Measurements from ENCODE around the gene DPP10. TPM values are rescaled to one million over a fixed set of nuclear protein-coding genes. Genes with fewer than 3 reads are reported as not detected.

Gene DPP10
- total RNA-seq, 1 experiment from 2014 or later = not detected

DNA sequence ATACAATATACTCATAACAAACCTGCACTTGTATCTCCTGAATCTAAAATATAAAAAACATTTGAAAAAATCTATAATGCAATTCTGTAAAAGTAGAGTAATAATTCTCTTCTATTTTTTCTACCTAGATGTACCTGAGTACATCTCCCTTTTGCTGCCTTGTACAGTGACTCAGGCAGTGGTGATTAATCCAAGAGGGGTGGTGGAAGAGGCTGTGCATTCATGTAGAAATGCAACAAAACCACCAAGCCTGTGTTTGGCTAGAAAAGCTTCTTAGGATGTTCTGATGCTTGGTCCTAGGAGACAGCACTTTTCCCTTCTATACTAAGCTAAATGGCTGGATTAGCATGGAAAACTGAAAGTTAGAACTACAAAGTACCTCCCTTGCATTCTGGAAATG is 245.8 kb downstream of the DPP10 start:
- Histone ChIP-seq H3K4me2 (ENCODE audit: low read length) (no peak overlapping the region), H3K27me3 (ENCODE audit: low read length) (no peaks in the 10 kb centered on the region), H4K20me1 (ENCODE audit: low read length) (no peaks in the 10 kb centered on the region), H3K79me2 (ENCODE audit: low read length) (no peaks in the 10 kb centered on the region), H3K9me3 (ENCODE audit: low read length) (no peaks in the 10 kb centered on the region), H2AFZ (ENCODE audit: low read length) (no peak overlapping the region), H3F3A (ENCODE audit: low read length, unreplicated experiment) (no peaks in the 10 kb centered on the region), H3K27ac (ENCODE audit: low read length) (no peak overlapping the region), H3K9me2 (replicated peaks; ENCODE audit: low read length) (no peaks in the 10 kb centered on the region), H3K36me3 (ENCODE audit: low read depth, low read length) (no peaks in the 10 kb centered on the region), H3K9ac (ENCODE audit: low read length) (no peak overlapping the region), H3K4me1 (ENCODE audit: insufficient read depth, low read length) (no peaks in the 10 kb centered on the region), H3K4me3 (ENCODE audit: low read length) (no peak overlapping the region)
- ATAC-seq = no peak
- no peak for DNase-seq
- intact Hi-C loops (cut with micrococcal nuclease) = no loop called here
- CTCF ChIA-PET = no interaction called here
- TF ChIP-seq, protein P1, sequence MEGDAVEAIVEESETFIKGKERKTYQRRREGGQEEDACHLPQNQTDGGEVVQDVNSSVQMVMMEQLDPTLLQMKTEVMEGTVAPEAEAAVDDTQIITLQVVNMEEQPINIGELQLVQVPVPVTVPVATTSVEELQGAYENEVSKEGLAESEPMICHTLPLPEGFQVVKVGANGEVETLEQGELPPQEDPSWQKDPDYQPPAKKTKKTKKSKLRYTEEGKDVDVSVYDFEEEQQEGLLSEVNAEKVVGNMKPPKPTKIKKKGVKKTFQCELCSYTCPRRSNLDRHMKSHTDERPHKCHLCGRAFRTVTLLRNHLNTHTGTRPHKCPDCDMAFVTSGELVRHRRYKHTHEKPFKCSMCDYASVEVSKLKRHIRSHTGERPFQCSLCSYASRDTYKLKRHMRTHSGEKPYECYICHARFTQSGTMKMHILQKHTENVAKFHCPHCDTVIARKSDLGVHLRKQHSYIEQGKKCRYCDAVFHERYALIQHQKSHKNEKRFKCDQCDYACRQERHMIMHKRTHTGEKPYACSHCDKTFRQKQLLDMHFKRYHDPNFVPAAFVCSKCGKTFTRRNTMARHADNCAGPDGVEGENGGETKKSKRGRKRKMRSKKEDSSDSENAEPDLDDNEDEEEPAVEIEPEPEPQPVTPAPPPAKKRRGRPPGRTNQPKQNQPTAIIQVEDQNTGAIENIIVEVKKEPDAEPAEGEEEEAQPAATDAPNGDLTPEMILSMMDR (conservative IDR thresholded peaks at IDR 0.05; ENCODE audit: low read depth, low read length) = no peak
- TF ChIP-seq EZH2 (IDR thresholded peaks at IDR 0.05; ENCODE audit: low read length, unreplicated experiment) (no peak), EZH2phosphoT487 (IDR thresholded peaks at IDR 0.05; ENCODE audit: borderline replicate concordance, low read length) (no peak)
- no TSS peak for BruUV-seq (replicated peaks)
- POLR2A ChIA-PET (ENCODE audit: unreplicated experiment) = no interaction called here

DNA sequence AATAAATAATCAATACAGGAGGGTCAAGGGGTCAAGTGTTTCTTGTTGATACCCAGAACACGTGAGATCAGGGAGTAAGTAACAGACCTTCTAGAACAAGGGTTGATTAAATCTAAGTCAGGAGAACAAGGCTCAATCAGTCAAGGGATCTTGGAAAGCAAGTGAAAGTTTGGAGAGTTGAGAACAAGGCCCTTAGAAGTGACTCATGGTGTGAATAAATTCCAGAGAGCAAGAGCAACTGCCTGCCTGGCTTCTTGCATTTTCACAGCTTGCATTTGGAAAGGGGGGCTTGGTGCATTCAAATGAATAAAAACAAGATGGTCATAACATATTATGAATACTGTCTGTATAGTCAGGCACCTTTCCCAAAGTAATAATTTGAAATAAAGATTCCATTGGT is 256.1 kb downstream of the DPP10 start:
- ATAC-seq = no peak
- H3K79me2 ChIP-seq (ENCODE audit: low read length) = no peaks in the 10 kb centered on the region
- no peaks in the 10 kb centered on the region for H3F3A ChIP-seq (ENCODE audit: low read length, unreplicated experiment)
- TF ChIP-seq EZH2 (IDR thresholded peaks at IDR 0.05; ENCODE audit: low read length, unreplicated experiment) = no peak
- no peak for TF ChIP-seq EZH2phosphoT487 (IDR thresholded peaks at IDR 0.05; ENCODE audit: borderline replicate concordance, low read length)
- TF ChIP-seq, protein P1 (conservative IDR thresholded peaks at IDR 0.05; ENCODE audit: low read depth, low read length) = no peak
- no peak overlapping the region for H3K9ac ChIP-seq (ENCODE audit: low read length)
- no peak overlapping the region for H3K4me2 ChIP-seq (ENCODE audit: low read length)
- H2AFZ ChIP-seq (ENCODE audit: low read length) = no peak overlapping the region
- BruUV-seq (replicated peaks) = no TSS peak
- no peak overlapping the region for H3K4me3 ChIP-seq (ENCODE audit: low read length)
- H3K9me2 ChIP-seq (replicated peaks; ENCODE audit: low read length) = no peaks in the 10 kb centered on the region
- H4K20me1 ChIP-seq (ENCODE audit: low read length) = no peaks in the 10 kb centered on the region
- H3K36me3 ChIP-seq (ENCODE audit: low read depth, low read length) = no peaks in the 10 kb centered on the region
- H3K9me3 ChIP-seq (ENCODE audit: low read length) = no peaks in the 10 kb centered on the region
- ChIA-PET POLR2A (ENCODE audit: unreplicated experiment) (no interaction called here), CTCF (no interaction called here)
- no peaks in the 10 kb centered on the region for H3K27me3 ChIP-seq (ENCODE audit: low read length)
- no peak overlapping the region for H3K27ac ChIP-seq (ENCODE audit: low read length)
- H3K4me1 ChIP-seq (ENCODE audit: insufficient read depth, low read length) = no peaks in the 10 kb centered on the region
- intact Hi-C loops (cut with micrococcal nuclease) = no loop called here
- DNase-seq = no peak

DNA sequence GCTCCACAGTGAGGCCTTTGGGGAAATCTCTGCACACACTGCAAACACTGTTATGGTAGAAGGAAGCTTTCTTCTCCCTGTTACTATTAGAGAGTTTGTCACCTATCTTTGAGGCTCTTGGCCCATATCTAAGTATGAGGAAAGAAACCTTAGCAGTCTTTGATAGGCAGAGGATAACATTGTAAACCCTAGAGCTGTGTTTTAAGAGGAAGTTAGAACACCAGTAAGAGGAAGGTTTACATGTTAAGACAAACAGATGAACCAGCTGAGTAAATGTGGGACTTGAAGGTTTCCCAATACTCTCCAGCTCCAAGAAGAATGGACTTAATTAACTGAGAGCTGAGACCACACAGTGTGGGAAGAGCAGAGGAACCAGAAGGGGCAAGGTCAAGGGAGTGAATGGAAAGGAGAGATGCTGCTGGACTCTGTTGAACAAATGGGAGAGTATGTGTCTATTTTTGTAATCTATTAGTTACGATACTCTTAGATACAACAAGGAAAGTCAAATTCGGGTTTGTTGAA is 257.0 kb downstream of the DPP10 start:
- POLR2A ChIA-PET (ENCODE audit: unreplicated experiment) = no interaction called here
- Histone ChIP-seq H3K79me2 (ENCODE audit: low read length) (no peaks in the 10 kb centered on the region), H3K9me2 (replicated peaks; ENCODE audit: low read length) (no peaks in the 10 kb centered on the region), H3K4me3 (ENCODE audit: low read length) (no peak overlapping the region), H3K36me3 (ENCODE audit: low read depth, low read length) (no peaks in the 10 kb centered on the region), H3K9me3 (ENCODE audit: low read length) (no peaks in the 10 kb centered on the region), H3K27me3 (ENCODE audit: low read length) (no peaks in the 10 kb centered on the region), H4K20me1 (ENCODE audit: low read length) (no peaks in the 10 kb centered on the region), H3K27ac (ENCODE audit: low read length) (no peak overlapping the region), H3F3A (ENCODE audit: low read length, unreplicated experiment) (no peaks in the 10 kb centered on the region), H2AFZ (ENCODE audit: low read length) (no peak overlapping the region), H3K4me1 (ENCODE audit: insufficient read depth, low read length) (no peaks in the 10 kb centered on the region), H3K9ac (ENCODE audit: low read length) (no peak overlapping the region), H3K4me2 (ENCODE audit: low read length) (no peak overlapping the region)
- CTCF ChIA-PET = no interaction called here
- intact Hi-C loops (cut with micrococcal nuclease) = no loop called here
- TF ChIP-seq, protein P1 (conservative IDR thresholded peaks at IDR 0.05; ENCODE audit: low read depth, low read length) = no peak
- TF ChIP-seq EZH2 (IDR thresholded peaks at IDR 0.05; ENCODE audit: low read length, unreplicated experiment) = no peak
- no peak for TF ChIP-seq EZH2phosphoT487 (IDR thresholded peaks at IDR 0.05; ENCODE audit: borderline replicate concordance, low read length)
- ATAC-seq (no peak), DNase-seq (no peak)
- no TSS peak for BruUV-seq (replicated peaks)

Data from PC-3 (cell line).